T47D (cell line): ENCODE results near the gene CARD10.

Experiments used
- DNase-seq, 2 experiments: peaks; one replicate each; pipeline versions ENCODE4 v3.0.0 to v3.0.0-alpha.2; 2011 to 2012; ENCODE audit warnings: low read depth in 1 of 2, low spot score in 1 of 2
- JUND ChIP-seq: IDR thresholded peaks from 2 replicates; pipeline ENCODE4 v1.6.1; 2012; ENCODE audit warnings: low read depth
- in situ Hi-C: cut with HindIII; loops from 2 replicates; pipeline ENCODE4 v1.10.0; 2016; ENCODE audit warnings: low sequenced_read_pairs, low pct_unique_long_range_greater_than_20kb

The CARD10 gene

GRCh38 chr22:37519268-37520195 lies at the start of gene CARD10:
TSS of gene CARD10 (minus strand) at chr22:37519415. CDS start at chr22:37519200, 215 bp downstream.
- DNase-seq = peak; percentile 61 to 73
- in situ Hi-C loops = no loop called here
- TF ChIP-seq JUND = no peak

GRCh38 chr22:37568448-37569008 lies 49.3 kb upstream of the CARD10 start:
- DNase-seq = no peak
- in situ Hi-C loops = no loop called here
- no peak for TF ChIP-seq JUND

GRCh38 chr22:37568012-37568411 lies 48.8 kb upstream of the CARD10 start:
- in situ Hi-C loops = no loop called here

GRCh38 chr22:37566903-37567798 lies 47.9 kb upstream of the CARD10 start:
- in situ Hi-C loops = no loop called here
- peak; percentile 73 to 88 for DNase-seq
- no peak for TF ChIP-seq JUND

More at GRCh38 chr22:37568012-37568411, 48.8 kb upstream of the CARD10 start:
- no peak for TF ChIP-seq JUND
- DNase-seq = no peak

GRCh38 chr22:37566329-37566837 lies 47.2 kb upstream of the CARD10 start:
- in situ Hi-C loops = no loop called here
- no peak for DNase-seq
- no peak for TF ChIP-seq JUND

- in situ Hi-C loops = no loop called here
- DNase-seq = no peak
Measured at GRCh38 chr22:37565830-37566229, 46.6 kb upstream of the CARD10 start.

GRCh38 chr22:37564111-37564711 lies 45.0 kb upstream of the CARD10 start:
- no peak for TF ChIP-seq JUND
- DNase-seq = no peak
- in situ Hi-C loops = no loop called here

More at GRCh38 chr22:37565830-37566229, 46.6 kb upstream of the CARD10 start:
- no peak for TF ChIP-seq JUND

- TF ChIP-seq JUND = no peak
- in situ Hi-C loops = no loop called here
- DNase-seq = peak; percentile 46 to 77
Measured at GRCh38 chr22:37563153-37564081, 44.2 kb upstream of the CARD10 start.

GRCh38 chr22:37562049-37562875 lies 43.0 kb upstream of the CARD10 start:
- in situ Hi-C loops = no loop called here
- no peak for TF ChIP-seq JUND
- DNase-seq = no peak

GRCh38 chr22:37561212-37562048 lies 42.2 kb upstream of the CARD10 start:
- TF ChIP-seq JUND = no peak
- in situ Hi-C loops = no loop called here
- peak; percentile 69 to 86 for DNase-seq
